Endothelial cell of umbilical vein (primary cell): ENCODE measurements around the gene TSPOAP1. TPM values are rescaled to one million over a fixed set of nuclear protein-coding genes. Genes with fewer than 3 reads are reported as not detected.

Experiments used
- BruUV-seq: library from RNA; stranded (reverse); fragments of 400-500 nt; replicated peaks from 2 replicates; lab custom pipeline; 2021; lab: Mats Ljungman, UMichigan
- CTCF ChIA-PET: fragments of 300-600, 350-600 bp; sonication (Branson Sonifier 250); formaldehyde crosslinking; loops from one replicate; lab custom pipeline; 2021; ENCODE audit warnings: antibody characterized with exemption, inconsistent platforms; lab: Charles Lee
- POLR2A ChIA-PET: fragments of 300-600, 350-600 bp; sonication (Branson Sonifier 250); formaldehyde crosslinking; loops from one replicate; lab custom pipeline; 2021; ENCODE audit warnings: antibody characterized with exemption, inconsistent platforms; lab: Charles Lee
- DNase-seq: peaks from one replicate; pipeline ENCODE4 v3.0.0-alpha.2; 2011; ENCODE audit warnings: low read depth, low spot score
- FAIRE-seq: peaks from 2 replicates; lab custom pipeline; 2011; peaks lifted over from hg19 to GRCh38; lab: Jason Lieb, UNC
- H2AFZ ChIP-seq: 2 replicates; pipeline ENCODE4 v1.6.0; 2012; ENCODE audit warnings: low read depth, low read length, control low read depth, inconsistent platforms
- H3K27ac ChIP-seq: 2 replicates; pipeline ENCODE4 v1.5.1; 2011; ENCODE audit warnings: low read depth, mild to moderate bottlenecking, control low read depth, low read length, moderate library complexity; ENCODE audit not compliant: insufficient read depth
- H3K27me3 ChIP-seq, 2 experiments: 2 replicates each; pipeline versions ENCODE4 v1.6.0 to v1.6.1; 2011; ENCODE audit warnings: low read length in 2 of 2, mixed read lengths in 1 of 2; ENCODE audit not compliant: control insufficient read depth in 2 of 2, insufficient read depth in 2 of 2
- H3K36me3 ChIP-seq, 2 experiments: 2 replicates in 1 of 2; 3 replicates in 1 of 2; pipeline ENCODE4 v1.5.1; 2011; ENCODE audit warnings: low read length in 2 of 2, mild to moderate bottlenecking in 1 of 2, moderate library complexity in 1 of 2; ENCODE audit not compliant: control insufficient read depth in 2 of 2, insufficient read depth in 2 of 2; ENCODE audit errors: extremely low read depth in 1 of 2
- H3K4me1 ChIP-seq: 3 replicates; pipeline ENCODE4 v1.5.1; 2011; ENCODE audit warnings: mild to moderate bottlenecking, low read length; ENCODE audit not compliant: control insufficient read depth, insufficient read depth; ENCODE audit errors: extremely low read depth
- H3K4me2 ChIP-seq: 2 replicates; pipeline ENCODE4 v1.6.1; 2011; ENCODE audit warnings: low read length, control low read depth, mixed read lengths; ENCODE audit not compliant: insufficient read depth
- H3K4me3 ChIP-seq, 3 experiments: fragments of 200-600 bp in 1 of 3; sonication (generic), shearing (Covaris generic) in 1 of 3; replicated peaks in 1 of 3; 2 replicates each; pipeline ENCODE4 v1.5.1; 2011 to 2016; ENCODE audit warnings: control low read depth in 3 of 3, low read length in 3 of 3, mild to moderate bottlenecking in 2 of 3, inconsistent platforms in 1 of 3, low read depth in 1 of 3, moderate library complexity in 1 of 3; ENCODE audit not compliant: insufficient read depth in 1 of 3
- H3K79me2 ChIP-seq: 2 replicates; pipeline ENCODE4 v1.6.0; 2012; ENCODE audit warnings: low read length, inconsistent platforms; ENCODE audit not compliant: control insufficient read depth, insufficient read depth
- H3K9ac ChIP-seq: replicated peaks from 2 replicates; pipeline ENCODE3; 2011; ENCODE audit warnings: low read length, control low read depth; ENCODE audit not compliant: insufficient read depth; ENCODE audit errors: extremely low read depth
- H3K9me1 ChIP-seq: replicated peaks from 3 replicates; pipeline ENCODE4 v1.6.0; 2011; ENCODE audit warnings: mild to moderate bottlenecking, low read length; ENCODE audit not compliant: control insufficient read depth, insufficient read depth; ENCODE audit errors: extremely low read depth
- H3K9me3 ChIP-seq: replicated peaks from 2 replicates; pipeline ENCODE4 v1.5.1; 2012; ENCODE audit warnings: low read length, inconsistent platforms; ENCODE audit not compliant: control insufficient read depth, insufficient read depth
- H4K20me1 ChIP-seq: replicated peaks from 2 replicates; pipeline ENCODE3; 2011; ENCODE audit warnings: mild to moderate bottlenecking, low read length; ENCODE audit not compliant: control insufficient read depth, insufficient read depth; ENCODE audit errors: extremely low read depth
- EZH2 ChIP-seq: IDR thresholded peaks from 2 replicates; pipeline ENCODE4 v1.6.1; 2012; ENCODE audit warnings: borderline replicate concordance, low read depth, mild to moderate bottlenecking, moderate library complexity, low read length, inconsistent platforms; ENCODE audit not compliant: severe bottlenecking
- FOS ChIP-seq: IDR thresholded peaks from 2 replicates; pipeline ENCODE4 v1.6.1; 2011; ENCODE audit warnings: mild to moderate bottlenecking, low read length, moderate library complexity, borderline replicate concordance; ENCODE audit not compliant: insufficient read depth
- GATA2 ChIP-seq: IDR thresholded peaks from 2 replicates; pipeline ENCODE4 v1.7.0; 2011; ENCODE audit warnings: low read depth, mild to moderate bottlenecking, moderate library complexity, mixed read lengths, low read length; ENCODE audit not compliant: insufficient read length, insufficient read depth
- JUN ChIP-seq: IDR thresholded peaks from 2 replicates; pipeline ENCODE4 v1.6.1; 2011; ENCODE audit warnings: borderline replicate concordance, low read depth; ENCODE audit not compliant: insufficient read length, insufficient read depth
- MYC ChIP-seq: IDR thresholded peaks from one replicate; pipeline ENCODE4 v1.6.1; 2011; ENCODE audit warnings: mild to moderate bottlenecking, low read depth, low read length
- POLR2A ChIP-seq: IDR thresholded peaks from 2 replicates; pipeline ENCODE4 v1.6.1; 2012; ENCODE audit warnings: low read depth, mild to moderate bottlenecking, control low read depth, low read length
- POLR2AphosphoS5 ChIP-seq: IDR thresholded peaks from 2 replicates; pipeline ENCODE4 v1.6.1; 2012; ENCODE audit warnings: low read depth, mild to moderate bottlenecking, control low read depth, low read length, moderate library complexity; ENCODE audit not compliant: insufficient read depth
- dilution Hi-C: fragments of 300-500 bp; cut with MboI; formaldehyde crosslinking; loops from one replicate; pipeline ENCODE4 v1.15.0; 2019; ENCODE audit warnings: low sequenced_read_pairs; ENCODE audit not compliant: extremely low pct_ligation_motif_present
- intact Hi-C: fragments of 100-400 bp; cut with micrococcal nuclease; formaldehyde crosslinking; loops from one replicate; pipeline ENCODE4 v1.10.0; 2022
- polyA plus RNA-seq, 4 experiments: library from polyadenylated mRNA; depleted of rRNA in 3 of 4; stranded (reverse) in 3 of 4; unstranded in 1 of 4; fragments of >200 nt; gene quantifications; 2 replicates each; pipeline versions ENCODE4 v1.2.1 to v1.2.3, GENCODE V29; 2011 to 2012; ENCODE audit warnings: missing spikeins in 1 of 4
- total RNA-seq: library from RNA; stranded (reverse); gene quantifications from 2 replicates; pipeline ENCODE4 v1.2.3, GENCODE V29; 2021
- TF ChIP-seq, protein P1 (sequence below): IDR thresholded peaks from 2 replicates; pipeline ENCODE4 v1.6.1; 2011; ENCODE audit not compliant: insufficient read depth, insufficient read length
- TF ChIP-seq, protein P2 (sequence below), 2 donors: IDR thresholded peaks; 1 replicate in 1 of 2; 2 replicates in 1 of 2; pipeline ENCODE4 v1.5.1; 2011; ENCODE audit warnings: low read length in 2 of 2, mild to moderate bottlenecking in 2 of 2, moderate library complexity in 2 of 2, control low read depth in 1 of 2, inconsistent platforms in 1 of 2, low read depth in 1 of 2; ENCODE audit not compliant: insufficient read depth in 1 of 2; ENCODE audit errors: extremely low read depth in 1 of 2

TSPOAP1 gene
- total and polyA plus RNA-seq, 2 donors (not counting 3 experiments of a cell fraction or from before 2014, with no cell fraction given): not detected

DNA sequence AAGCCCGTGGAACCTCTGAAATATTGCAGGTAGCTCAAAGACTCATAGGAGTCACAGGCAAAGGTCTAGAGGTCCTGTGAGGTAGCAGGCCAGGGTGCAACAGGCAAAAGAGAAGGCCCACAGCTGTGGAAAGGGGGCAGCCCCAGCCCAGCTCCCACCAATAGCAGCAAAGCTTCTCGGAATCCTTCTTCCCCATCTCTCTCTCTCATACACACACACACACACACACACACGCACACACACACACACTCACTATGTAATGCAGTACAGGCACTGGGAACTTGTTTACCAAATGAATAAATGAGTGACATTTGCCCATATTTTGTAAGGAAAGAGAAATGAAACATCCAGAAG lies 40.2 kb upstream of the TSPOAP1 start:
- no peaks in the 10 kb centered on the region for H3K9me3 ChIP-seq
- DNase-seq (no peak), FAIRE-seq (no peak)
- TF ChIP-seq, protein P1, sequence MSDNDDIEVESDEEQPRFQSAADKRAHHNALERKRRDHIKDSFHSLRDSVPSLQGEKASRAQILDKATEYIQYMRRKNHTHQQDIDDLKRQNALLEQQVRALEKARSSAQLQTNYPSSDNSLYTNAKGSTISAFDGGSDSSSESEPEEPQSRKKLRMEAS: no peak
- TF ChIP-seq FOS (no peak), JUN (no peak), MYC (no peak), POLR2A (no peak), EZH2 (no peak), POLR2AphosphoS5 (no peak), GATA2 (no peak)
- TF ChIP-seq, protein P2, sequence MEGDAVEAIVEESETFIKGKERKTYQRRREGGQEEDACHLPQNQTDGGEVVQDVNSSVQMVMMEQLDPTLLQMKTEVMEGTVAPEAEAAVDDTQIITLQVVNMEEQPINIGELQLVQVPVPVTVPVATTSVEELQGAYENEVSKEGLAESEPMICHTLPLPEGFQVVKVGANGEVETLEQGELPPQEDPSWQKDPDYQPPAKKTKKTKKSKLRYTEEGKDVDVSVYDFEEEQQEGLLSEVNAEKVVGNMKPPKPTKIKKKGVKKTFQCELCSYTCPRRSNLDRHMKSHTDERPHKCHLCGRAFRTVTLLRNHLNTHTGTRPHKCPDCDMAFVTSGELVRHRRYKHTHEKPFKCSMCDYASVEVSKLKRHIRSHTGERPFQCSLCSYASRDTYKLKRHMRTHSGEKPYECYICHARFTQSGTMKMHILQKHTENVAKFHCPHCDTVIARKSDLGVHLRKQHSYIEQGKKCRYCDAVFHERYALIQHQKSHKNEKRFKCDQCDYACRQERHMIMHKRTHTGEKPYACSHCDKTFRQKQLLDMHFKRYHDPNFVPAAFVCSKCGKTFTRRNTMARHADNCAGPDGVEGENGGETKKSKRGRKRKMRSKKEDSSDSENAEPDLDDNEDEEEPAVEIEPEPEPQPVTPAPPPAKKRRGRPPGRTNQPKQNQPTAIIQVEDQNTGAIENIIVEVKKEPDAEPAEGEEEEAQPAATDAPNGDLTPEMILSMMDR (IDR thresholded peaks at IDR 0.05; ENCODE audit: extremely low read depth in 1 of 2, insufficient read depth in 1 of 2, low read depth in 1 of 2, low read length in 2 of 2): no peak
- dilution Hi-C loops: no loop called here
- POLR2A ChIA-PET: no interaction called here
- no peak overlapping the region for H3K9ac ChIP-seq
- intact Hi-C loops: no loop called here
- no peaks in the 10 kb centered on the region for H4K20me1 ChIP-seq
- no peak overlapping the region for H3K4me2 ChIP-seq
- no TSS peak for BruUV-seq
- no peaks in the 10 kb centered on the region for H3K36me3 ChIP-seq
- H3K79me2 ChIP-seq: no peaks in the 10 kb centered on the region
- H3K9me1 ChIP-seq: no peaks in the 10 kb centered on the region
- H3K4me3 ChIP-seq: no peak overlapping the region
- no peak overlapping the region for H2AFZ ChIP-seq
- peaks cover 0 to 5% of the 10 kb centered on the region in 2 experiments for H3K27me3 ChIP-seq
- CTCF ChIA-PET: interaction anchor here (1.2 kb wide), 1 partner anchor 16 kb away, joined by 3 read pairs; no protein-coding TSS in a partner anchor
- no peaks in the 10 kb centered on the region for H3K4me1 ChIP-seq
- H3K27ac ChIP-seq: no peak overlapping the region
